OCI-LY1 (cell line): ENCODE data around the gene PTTG1.

ENCODE experiments used
- CTCF ChIP-seq: fragments of 200-600 bp; sonication (generic), shearing (Covaris generic); IDR thresholded peaks from 2 replicates; pipeline ENCODE4 v1.5.1; 2017; ENCODE audit warnings: mild to moderate bottlenecking, antibody characterized with exemption, low read length, moderate library complexity, mixed read lengths
- EZH2 ChIP-seq: fragments of 200-600 bp; sonication (generic), shearing (Covaris generic); IDR thresholded peaks from 2 replicates; pipeline ENCODE4 v1.8.0; 2017; ENCODE audit warnings: borderline replicate concordance, mixed run types, mild to moderate bottlenecking, antibody characterized with exemption, low read length, moderate library complexity, mixed read lengths

DNA sequence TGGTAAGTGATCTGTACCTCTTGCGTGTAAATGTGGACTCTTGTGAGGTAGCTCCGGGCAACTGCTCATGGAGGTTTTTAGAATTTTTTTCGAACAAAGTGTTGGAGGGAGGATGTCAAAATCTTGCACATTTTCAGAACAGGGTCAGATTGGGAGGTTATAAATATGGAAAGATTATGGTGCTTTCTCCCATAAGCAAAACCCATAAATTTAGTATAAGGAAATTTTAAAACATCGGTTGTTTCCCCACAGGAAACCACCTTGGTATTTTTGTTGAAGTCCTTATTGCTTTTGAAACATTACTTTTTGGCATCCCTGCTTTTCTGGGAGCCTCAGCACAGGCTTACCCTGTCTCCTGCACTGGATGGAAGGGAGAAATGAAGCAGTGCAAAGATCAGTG, 33.9 kb downstream of the PTTG1 start:
- no peak for TF ChIP-seq CTCF
- TF ChIP-seq EZH2 = no peak
